Keratinocyte (primary cell): ENCODE results near the gene MSI2. TPM values are rescaled to one million over a fixed set of nuclear protein-coding genes. Genes with fewer than 3 reads are reported as not detected.

ENCODE experiments used
- DNase-seq: peaks from one replicate; pipeline ENCODE4 v3.0.0-alpha.2; 2011; ENCODE audit warnings: low read depth, missing footprints, low spot score
- FAIRE-seq: peaks from 2 replicates; lab custom pipeline; 2011; peaks lifted over from hg19 to GRCh38; lab: Jason Lieb, UNC
- H2AFZ ChIP-seq: 2 replicates; pipeline ENCODE4 v1.6.0; 2012; ENCODE audit warnings: low read length, control low read depth, inconsistent platforms; ENCODE audit not compliant: control insufficient read depth
- H3K27ac ChIP-seq: 2 replicates; pipeline ENCODE4 v1.5.1; 2011; ENCODE audit warnings: low read length; ENCODE audit not compliant: control insufficient read depth, insufficient read depth
- H3K27me3 ChIP-seq: 3 replicates; pipeline ENCODE4 v1.6.0; 2011; ENCODE audit warnings: low read length; ENCODE audit not compliant: control insufficient read depth, insufficient read depth; ENCODE audit errors: extremely low read depth
- H3K36me3 ChIP-seq, 2 experiments: 2 replicates in 1 of 2; 3 replicates in 1 of 2; pipeline ENCODE4 v1.5.1; 2011; ENCODE audit warnings: low read length in 2 of 2, mild to moderate bottlenecking in 1 of 2; ENCODE audit not compliant: control insufficient read depth in 2 of 2, insufficient read depth in 2 of 2; ENCODE audit errors: extremely low read depth in 1 of 2
- H3K4me1 ChIP-seq: 3 replicates; pipeline ENCODE4 v1.5.1; 2011; ENCODE audit warnings: low read length; ENCODE audit not compliant: control insufficient read depth, insufficient read depth; ENCODE audit errors: extremely low read depth
- H3K4me2 ChIP-seq: 3 replicates; pipeline ENCODE4 v1.6.0; 2011; ENCODE audit warnings: low read depth, low read length; ENCODE audit not compliant: control insufficient read depth, insufficient read depth; ENCODE audit errors: extremely low read depth
- H3K4me3 ChIP-seq, 3 experiments: fragments of 200-600 bp in 1 of 3; sonication (generic) in 1 of 3; 2 replicates in 2 of 3; 3 replicates in 1 of 3; pipeline ENCODE4 v1.5.1; 2011 to 2016; ENCODE audit warnings: low read length in 3 of 3, mild to moderate bottlenecking in 3 of 3, control low read depth in 2 of 3, inconsistent platforms in 1 of 3, low read depth in 1 of 3, mixed read lengths in 1 of 3, mixed run types in 1 of 3, moderate library complexity in 1 of 3; ENCODE audit not compliant: control insufficient read depth in 2 of 3, insufficient read depth in 2 of 3; ENCODE audit errors: extremely low read depth in 1 of 3
- H3K79me2 ChIP-seq: 2 replicates; pipeline ENCODE4 v1.6.0; 2012; ENCODE audit warnings: low read length; ENCODE audit not compliant: control insufficient read depth, insufficient read depth
- H3K9ac ChIP-seq: 3 replicates; pipeline ENCODE4 v1.6.0; 2011; ENCODE audit warnings: low read length; ENCODE audit not compliant: control insufficient read depth, insufficient read depth; ENCODE audit errors: extremely low read depth
- H3K9me1 ChIP-seq: 3 replicates; pipeline ENCODE4 v1.6.0; 2011; ENCODE audit warnings: low read length; ENCODE audit not compliant: control insufficient read depth, insufficient read depth; ENCODE audit errors: extremely low read depth
- H3K9me3 ChIP-seq: 2 replicates; pipeline ENCODE4 v1.5.1; 2012; ENCODE audit warnings: low read depth, low read length; ENCODE audit not compliant: control insufficient read depth
- H4K20me1 ChIP-seq: 3 replicates; pipeline ENCODE4 v1.6.0; 2011; ENCODE audit warnings: low read length; ENCODE audit not compliant: control insufficient read depth, insufficient read depth; ENCODE audit errors: extremely low read depth
- EZH2 ChIP-seq: IDR thresholded peaks from one replicate; pipeline ENCODE4 v1.6.1; 2012; ENCODE audit warnings: inconsistent platforms, mild to moderate bottlenecking, low read length, moderate library complexity
- dilution Hi-C: fragments of 300-500 bp; cut with MboI; formaldehyde crosslinking; loops from one replicate; pipeline ENCODE4 v1.7.0; 2020; ENCODE audit warnings: low sequenced_read_pairs; ENCODE audit not compliant: extremely low pct_ligation_motif_present
- polyA plus RNA-seq, 5 experiments: library from polyadenylated mRNA; depleted of rRNA in 3 of 5; stranded (reverse) in 3 of 5; stranded (forward) in 1 of 5; unstranded in 1 of 5; fragments of >200 nt; gene quantifications; 1 replicate in 1 of 5; 2 replicates in 3 of 5; 3 replicates in 1 of 5; pipeline versions ENCODE4 v1.2.1 to v1.2.3, GENCODE V29; 2011 to 2012; ENCODE audit warnings: missing spikeins in 2 of 5, low read depth in 1 of 5, low replicate concordance in 1 of 5
- TF ChIP-seq, protein P1 (sequence below), 3 experiments: IDR thresholded peaks in 1 of 3; conservative IDR thresholded peaks in 1 of 3; optimal IDR thresholded peaks in 1 of 3; 2 replicates in 2 of 3; 3 replicates in 1 of 3; pipeline versions ENCODE3 to v1.5.1; 2011; ENCODE audit warnings: low read length in 3 of 3, mild to moderate bottlenecking in 3 of 3, moderate library complexity in 2 of 3, control low read depth in 1 of 3, inconsistent platforms in 1 of 3; ENCODE audit not compliant: insufficient read depth in 2 of 3; ENCODE audit errors: extremely low read depth in 1 of 3

The MSI2 gene
- polyA plus RNA-seq, 1 donor (not counting 4 experiments of a cell fraction or from before 2014, with no cell fraction given): 22.3 TPM

DNA sequence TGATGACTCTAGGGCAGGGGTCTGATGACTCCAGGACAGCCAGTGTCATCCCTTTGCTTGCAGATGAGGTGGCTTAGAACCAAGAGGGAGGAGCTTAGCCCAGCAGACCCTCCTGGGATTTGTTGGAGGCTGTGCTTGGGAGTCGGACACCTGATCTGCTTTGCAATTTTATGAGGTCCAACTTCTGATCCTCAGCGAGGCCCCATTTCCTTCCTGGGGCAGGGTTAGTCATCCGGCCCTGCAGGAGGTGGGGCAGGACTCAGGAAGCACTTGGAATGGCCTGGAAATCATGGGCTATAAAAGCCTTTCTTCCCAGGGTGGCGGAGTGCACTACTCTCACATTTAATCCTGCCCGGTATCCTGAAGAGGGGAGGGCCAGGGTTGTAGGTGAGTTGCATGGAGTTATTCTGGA lies 168.5 kb downstream of the MSI2 start:
- Histone ChIP-seq H3K27me3 (no peaks in the 10 kb centered on the region), H3K9ac (no peak overlapping the region), H2AFZ (no peak overlapping the region), H3K79me2 (no peaks in the 10 kb centered on the region), H3K9me3 (no peaks in the 10 kb centered on the region), H3K36me3 (no peaks in the 10 kb centered on the region), H3K9me1 (peaks cover 2% of the 10 kb centered on the region), H3K27ac (no peak overlapping the region), H3K4me1 (peaks cover 11% of the 10 kb centered on the region), H3K4me3 (no peak overlapping the region), H3K4me2 (no peak overlapping the region), H4K20me1 (no peaks in the 10 kb centered on the region)
- no peak for FAIRE-seq
- TF ChIP-seq, protein P1, sequence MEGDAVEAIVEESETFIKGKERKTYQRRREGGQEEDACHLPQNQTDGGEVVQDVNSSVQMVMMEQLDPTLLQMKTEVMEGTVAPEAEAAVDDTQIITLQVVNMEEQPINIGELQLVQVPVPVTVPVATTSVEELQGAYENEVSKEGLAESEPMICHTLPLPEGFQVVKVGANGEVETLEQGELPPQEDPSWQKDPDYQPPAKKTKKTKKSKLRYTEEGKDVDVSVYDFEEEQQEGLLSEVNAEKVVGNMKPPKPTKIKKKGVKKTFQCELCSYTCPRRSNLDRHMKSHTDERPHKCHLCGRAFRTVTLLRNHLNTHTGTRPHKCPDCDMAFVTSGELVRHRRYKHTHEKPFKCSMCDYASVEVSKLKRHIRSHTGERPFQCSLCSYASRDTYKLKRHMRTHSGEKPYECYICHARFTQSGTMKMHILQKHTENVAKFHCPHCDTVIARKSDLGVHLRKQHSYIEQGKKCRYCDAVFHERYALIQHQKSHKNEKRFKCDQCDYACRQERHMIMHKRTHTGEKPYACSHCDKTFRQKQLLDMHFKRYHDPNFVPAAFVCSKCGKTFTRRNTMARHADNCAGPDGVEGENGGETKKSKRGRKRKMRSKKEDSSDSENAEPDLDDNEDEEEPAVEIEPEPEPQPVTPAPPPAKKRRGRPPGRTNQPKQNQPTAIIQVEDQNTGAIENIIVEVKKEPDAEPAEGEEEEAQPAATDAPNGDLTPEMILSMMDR (optimal IDR thresholded peaks at IDR 0.05 in 1 of 3, IDR thresholded peaks at IDR 0.05 in 1 of 3, conservative IDR thresholded peaks at IDR 0.05 in 1 of 3; ENCODE audit: extremely low read depth in 1 of 3, insufficient read depth in 2 of 3, low read length in 3 of 3): no peak
- TF ChIP-seq EZH2: no peak
- DNase-seq: no peak
- dilution Hi-C loops: no loop called here

DNA sequence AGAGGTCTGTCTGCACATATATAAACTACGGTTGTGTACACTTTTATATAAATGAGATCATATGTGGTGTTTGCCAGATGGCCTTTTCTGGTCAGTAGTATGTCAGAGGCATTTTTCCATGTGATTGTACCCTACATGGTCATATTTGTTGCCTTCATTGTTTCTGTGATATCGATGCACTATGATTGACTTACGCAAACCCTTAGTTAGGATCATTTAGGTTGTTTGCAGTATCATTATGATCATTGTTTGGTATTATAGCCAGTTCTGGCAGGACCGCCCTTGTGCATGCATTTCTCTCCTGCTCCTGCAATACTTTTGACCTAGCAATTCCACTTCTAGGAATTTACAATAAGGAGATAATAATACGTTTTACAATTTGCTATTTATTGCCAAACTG lies 169.1 kb downstream of the MSI2 start:
- no peaks in the 10 kb centered on the region for H3K36me3 ChIP-seq
- dilution Hi-C loops: no loop called here
- no peak overlapping the region for H3K4me3 ChIP-seq
- FAIRE-seq (no peak), DNase-seq (no peak)
- peaks cover 11% of the 10 kb centered on the region for H3K4me1 ChIP-seq
- no peaks in the 10 kb centered on the region for H4K20me1 ChIP-seq
- no peak overlapping the region for H3K9ac ChIP-seq
- no peak overlapping the region for H2AFZ ChIP-seq
- H3K27ac ChIP-seq: no peak overlapping the region
- H3K4me2 ChIP-seq: no peak overlapping the region
- peaks cover 2% of the 10 kb centered on the region for H3K9me1 ChIP-seq
- H3K9me3 ChIP-seq: no peaks in the 10 kb centered on the region
- no peaks in the 10 kb centered on the region for H3K79me2 ChIP-seq
- H3K27me3 ChIP-seq: no peaks in the 10 kb centered on the region
- TF ChIP-seq, protein P1 (optimal IDR thresholded peaks at IDR 0.05 in 1 of 3, IDR thresholded peaks at IDR 0.05 in 1 of 3, conservative IDR thresholded peaks at IDR 0.05 in 1 of 3; ENCODE audit: extremely low read depth in 1 of 3, insufficient read depth in 2 of 3, low read length in 3 of 3): no peak
- no peak for TF ChIP-seq EZH2
